ENCODE measurements around the gene MAPK8IP1. TPM values are rescaled to one million over a fixed set of nuclear protein-coding genes. Genes with fewer than 3 reads are reported as not detected.

Gene MAPK8IP1
- total and polyA plus RNA-seq, 2 donors (not counting 1 experiment from before 2014, with no cell fraction given), result 2.1 to 4.0 TPM

DNA sequence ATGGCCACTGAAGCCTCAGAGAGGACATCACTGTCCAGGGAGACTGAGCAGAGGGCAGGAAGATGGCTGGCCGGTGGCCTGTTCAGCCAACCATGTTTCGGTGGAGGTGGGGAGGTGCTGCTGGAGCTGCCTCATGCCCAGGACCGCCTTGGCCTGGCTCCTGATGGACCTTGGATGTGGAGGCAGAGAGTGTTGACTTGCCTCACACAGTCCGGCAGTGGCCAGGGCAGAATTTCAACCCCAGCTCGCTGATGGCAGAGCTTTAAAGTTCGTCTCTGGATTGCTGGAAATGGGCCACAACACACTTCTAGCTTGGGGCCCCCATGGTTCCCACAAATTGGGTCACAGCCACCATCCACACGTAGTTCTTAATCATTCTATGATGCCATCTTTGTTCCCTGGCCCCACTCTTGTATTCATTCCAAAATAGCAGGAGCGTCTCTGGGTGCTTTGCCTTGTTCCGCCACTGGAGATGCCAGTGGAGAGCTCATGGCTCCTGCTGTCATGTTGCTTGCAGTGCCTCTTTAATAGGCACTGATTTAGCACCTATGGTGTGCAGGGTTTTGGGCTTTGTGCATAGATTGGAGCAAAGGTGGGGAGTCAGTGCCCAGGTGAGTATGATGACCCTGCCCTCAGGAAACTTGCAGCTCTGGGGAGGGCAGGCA lies 5.6 kb downstream of the MAPK8IP1 start:
- DNase-seq, result no peak
- intact Hi-C loops (cut with micrococcal nuclease), result no loop called here

DNA sequence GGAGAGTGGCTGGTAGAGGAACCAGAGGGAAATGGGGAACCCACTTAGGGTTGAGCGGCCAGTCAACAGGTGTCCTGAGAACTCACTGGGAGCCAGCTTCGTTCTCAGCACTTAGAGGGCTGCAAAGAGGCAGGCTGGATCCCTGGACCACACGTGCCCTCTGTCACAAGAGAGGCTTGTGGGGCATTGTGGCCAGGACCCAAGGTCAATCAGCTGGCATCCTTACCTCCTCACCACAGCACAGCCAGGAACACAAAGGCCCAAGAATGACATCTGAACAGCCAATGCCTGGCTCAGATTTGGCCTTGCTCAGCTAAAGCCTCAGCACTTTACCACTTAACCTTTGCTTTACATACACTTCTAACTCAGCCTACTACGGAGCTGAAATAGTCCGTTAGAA lies 7.4 kb downstream of the MAPK8IP1 start:
- POLR2A ChIA-PET, result no interaction called here
- H4K20me1 ChIP-seq (ENCODE audit: control insufficient read depth, insufficient read depth, low read length, poor library complexity, severe bottlenecking), result no peaks in the 10 kb centered on the region

More for the DNA sequence above, 5.6 kb downstream of the MAPK8IP1 start:
- no peak for ATAC-seq (ENCODE audit: low read depth)
- Mint-ChIP-seq H3K27ac (no peak overlapping the region), H3K4me1 (peaks cover 1% of the 10 kb centered on the region), H3K9me3 (ENCODE audit: insufficient read depth) (no peaks in the 10 kb centered on the region), H3K4me3 (no peak overlapping the region), H3K27me3 (peaks cover 22% of the 10 kb centered on the region)
- ChIA-PET CTCF (interaction anchor here (1.1 to 2.3 kb wide), 2 partner anchors 18 to 74 kb away, joined by 3 to 5 read pairs; no protein-coding TSS in a partner anchor), POLR2A (no interaction called here)
- no peaks in the 10 kb centered on the region for H3K36me3 ChIP-seq (replicated peaks in 1 of 2; ENCODE audit: control extremely low read depth in 1 of 2, control insufficient read depth in 1 of 2, extremely low read depth in 1 of 2, insufficient read depth in 2 of 2, low read length in 1 of 2)
- peaks cover 6% of the 10 kb centered on the region for H4K20me1 ChIP-seq (ENCODE audit: control insufficient read depth, insufficient read depth, low read length, poor library complexity, severe bottlenecking)
- H3K4me3 ChIP-seq (ENCODE audit: control extremely low read depth in 1 of 5, extremely low read depth in 1 of 5, insufficient read depth in 1 of 5, low read depth in 2 of 5, low read length in 4 of 5), result no peak overlapping the region
- no peaks in the 10 kb centered on the region for H3K9me3 ChIP-seq (ENCODE audit: control extremely low read depth in 1 of 3, control insufficient read depth in 2 of 3, insufficient read depth in 1 of 3, low read length in 2 of 3)
- H3K9ac ChIP-seq (ENCODE audit: low read length), result no peak overlapping the region
- no peak overlapping the region for H2AFZ ChIP-seq (ENCODE audit: insufficient read depth, low read depth, low read length, poor library complexity, severe bottlenecking)
- 90% methylated on average over 9 of the region's 9 CpGs for WGBS (ENCODE audit: insufficient coverage)
- no peak overlapping the region for H3K4me2 ChIP-seq (replicated peaks; ENCODE audit: low read depth, low read length, poor library complexity, severe bottlenecking)
- H3K4me1 ChIP-seq (ENCODE audit: control insufficient read depth in 2 of 2, insufficient read depth in 2 of 2, low read length in 2 of 2), result peaks cover 1 to 2% of the 10 kb centered on the region in 2 donors
- H3K27ac ChIP-seq (ENCODE audit: low read length in 2 of 2), result no peak overlapping the region
- no peaks in the 10 kb centered on the region for H3K79me2 ChIP-seq (ENCODE audit: control insufficient read depth, insufficient read depth, low read length)
- TF ChIP-seq EZH2 (IDR thresholded peaks at IDR 0.05; ENCODE audit: borderline replicate concordance, insufficient read depth, low read depth, low read length, poor library complexity, severe bottlenecking), result no peak
- TF ChIP-seq, protein P1, sequence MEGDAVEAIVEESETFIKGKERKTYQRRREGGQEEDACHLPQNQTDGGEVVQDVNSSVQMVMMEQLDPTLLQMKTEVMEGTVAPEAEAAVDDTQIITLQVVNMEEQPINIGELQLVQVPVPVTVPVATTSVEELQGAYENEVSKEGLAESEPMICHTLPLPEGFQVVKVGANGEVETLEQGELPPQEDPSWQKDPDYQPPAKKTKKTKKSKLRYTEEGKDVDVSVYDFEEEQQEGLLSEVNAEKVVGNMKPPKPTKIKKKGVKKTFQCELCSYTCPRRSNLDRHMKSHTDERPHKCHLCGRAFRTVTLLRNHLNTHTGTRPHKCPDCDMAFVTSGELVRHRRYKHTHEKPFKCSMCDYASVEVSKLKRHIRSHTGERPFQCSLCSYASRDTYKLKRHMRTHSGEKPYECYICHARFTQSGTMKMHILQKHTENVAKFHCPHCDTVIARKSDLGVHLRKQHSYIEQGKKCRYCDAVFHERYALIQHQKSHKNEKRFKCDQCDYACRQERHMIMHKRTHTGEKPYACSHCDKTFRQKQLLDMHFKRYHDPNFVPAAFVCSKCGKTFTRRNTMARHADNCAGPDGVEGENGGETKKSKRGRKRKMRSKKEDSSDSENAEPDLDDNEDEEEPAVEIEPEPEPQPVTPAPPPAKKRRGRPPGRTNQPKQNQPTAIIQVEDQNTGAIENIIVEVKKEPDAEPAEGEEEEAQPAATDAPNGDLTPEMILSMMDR (IDR thresholded peaks at IDR 0.05), result no peak
- peaks cover 0 to 17% (median 7%) of the 10 kb centered on the region in 4 experiments for H3K27me3 ChIP-seq (replicated peaks in 1 of 4; ENCODE audit: control extremely low read depth in 1 of 4, control insufficient read depth in 3 of 4, insufficient read depth in 4 of 4, low read length in 3 of 4)

More for the DNA sequence above, 7.4 kb downstream of the MAPK8IP1 start:
- peaks cover 0 to 30% (median 15%) of the 10 kb centered on the region in 4 experiments for H3K27me3 ChIP-seq (replicated peaks in 1 of 4; ENCODE audit: control extremely low read depth in 1 of 4, control insufficient read depth in 3 of 4, insufficient read depth in 4 of 4, low read length in 3 of 4)
- intact Hi-C loops (cut with micrococcal nuclease), result no loop called here
- H3K4me3 ChIP-seq (ENCODE audit: control extremely low read depth in 1 of 5, extremely low read depth in 1 of 5, insufficient read depth in 1 of 5, low read depth in 2 of 5, low read length in 4 of 5), result no peak overlapping the region
- H3K36me3 ChIP-seq (replicated peaks in 1 of 2; ENCODE audit: control extremely low read depth in 1 of 2, control insufficient read depth in 1 of 2, extremely low read depth in 1 of 2, insufficient read depth in 2 of 2, low read length in 1 of 2), result no peaks in the 10 kb centered on the region
- no peaks in the 10 kb centered on the region for H3K4me1 ChIP-seq (ENCODE audit: control insufficient read depth in 2 of 2, insufficient read depth in 2 of 2, low read length in 2 of 2)
- TF ChIP-seq, protein P1 (IDR thresholded peaks at IDR 0.05), result no peak
- no peak for TF ChIP-seq EZH2 (IDR thresholded peaks at IDR 0.05; ENCODE audit: borderline replicate concordance, insufficient read depth, low read depth, low read length, poor library complexity, severe bottlenecking)
- H3K79me2 ChIP-seq (ENCODE audit: control insufficient read depth, insufficient read depth, low read length), result no peaks in the 10 kb centered on the region
- Mint-ChIP-seq H3K27me3 (peaks cover 28% of the 10 kb centered on the region), H3K4me1 (no peaks in the 10 kb centered on the region), H3K9me3 (ENCODE audit: insufficient read depth) (no peaks in the 10 kb centered on the region), H3K27ac (no peak overlapping the region), H3K4me3 (no peak overlapping the region)
- peaks cover 0 to 4% (median 0%) of the 10 kb centered on the region in 3 donors for H3K9me3 ChIP-seq (ENCODE audit: control extremely low read depth in 1 of 3, control insufficient read depth in 2 of 3, insufficient read depth in 1 of 3, low read length in 2 of 3)
- no peak overlapping the region for H2AFZ ChIP-seq (ENCODE audit: insufficient read depth, low read depth, low read length, poor library complexity, severe bottlenecking)
- 93% methylated on average over 4 of the region's 5 CpGs for WGBS (ENCODE audit: insufficient coverage)
- ATAC-seq (ENCODE audit: low read depth), result no peak
- no peak overlapping the region for H3K9ac ChIP-seq (ENCODE audit: low read length)
- no peak overlapping the region for H3K4me2 ChIP-seq (replicated peaks; ENCODE audit: low read depth, low read length, poor library complexity, severe bottlenecking)
- CTCF ChIA-PET, result no interaction called here
- no peak for DNase-seq
- no peak overlapping the region for H3K27ac ChIP-seq (ENCODE audit: low read length in 2 of 2)

All from B cell (primary cell).